ENCODE data around the gene AADACL2.
"Not testable (repeated sequence)": the region's sequence is repeated elsewhere in the genome, so short reads cannot be mapped to it uniquely, and the experiment has no call there.

AADACL2 gene, protein sequence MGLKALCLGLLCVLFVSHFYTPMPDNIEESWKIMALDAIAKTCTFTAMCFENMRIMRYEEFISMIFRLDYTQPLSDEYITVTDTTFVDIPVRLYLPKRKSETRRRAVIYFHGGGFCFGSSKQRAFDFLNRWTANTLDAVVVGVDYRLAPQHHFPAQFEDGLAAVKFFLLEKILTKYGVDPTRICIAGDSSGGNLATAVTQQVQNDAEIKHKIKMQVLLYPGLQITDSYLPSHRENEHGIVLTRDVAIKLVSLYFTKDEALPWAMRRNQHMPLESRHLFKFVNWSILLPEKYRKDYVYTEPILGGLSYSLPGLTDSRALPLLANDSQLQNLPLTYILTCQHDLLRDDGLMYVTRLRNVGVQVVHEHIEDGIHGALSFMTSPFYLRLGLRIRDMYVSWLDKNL

DNA sequence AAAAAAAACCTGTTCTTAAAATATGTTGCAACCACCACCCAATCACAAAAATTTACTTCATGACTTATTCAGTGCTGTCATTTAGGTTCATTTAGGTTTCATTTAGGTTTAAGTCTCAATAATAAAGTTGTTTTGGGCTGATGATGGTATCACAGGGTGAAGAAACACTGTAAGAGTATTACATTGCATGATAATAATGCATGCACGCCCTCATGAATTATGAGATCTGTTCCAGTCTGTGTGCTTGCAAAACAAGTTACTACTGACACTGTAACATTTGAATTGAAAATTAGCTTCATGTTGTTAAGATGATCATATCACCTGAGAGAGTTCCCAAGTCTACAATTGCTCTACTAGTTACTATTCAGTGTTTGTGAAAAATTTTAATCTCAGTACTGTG is at the start of gene AADACL2:
AADACL2 (plus strand) TSS at position 315 of the 400 bp plus-strand sequence. CDS start 109 bp downstream, outside the sequence.
- no peak for DNase-seq

DNA sequence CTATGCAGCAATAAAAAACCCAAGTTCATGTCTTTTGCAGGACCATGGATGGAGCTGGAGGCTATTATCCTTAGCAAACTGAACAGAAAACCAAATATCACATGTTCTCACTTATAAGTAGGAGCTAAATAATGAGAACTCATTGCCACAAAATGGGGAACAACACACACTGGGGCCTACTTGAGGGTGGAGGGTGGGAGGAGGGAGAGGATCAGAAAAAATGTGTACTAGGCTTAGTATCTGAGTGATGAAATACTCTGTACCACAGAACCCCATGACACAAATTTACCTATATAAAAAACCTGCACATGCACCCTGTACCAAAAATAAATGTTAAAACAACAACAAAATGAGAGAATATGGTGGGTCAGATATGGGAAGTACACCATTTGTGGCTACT is 49.6 kb upstream of the AADACL2 start:
- no peak for DNase-seq

DNA sequence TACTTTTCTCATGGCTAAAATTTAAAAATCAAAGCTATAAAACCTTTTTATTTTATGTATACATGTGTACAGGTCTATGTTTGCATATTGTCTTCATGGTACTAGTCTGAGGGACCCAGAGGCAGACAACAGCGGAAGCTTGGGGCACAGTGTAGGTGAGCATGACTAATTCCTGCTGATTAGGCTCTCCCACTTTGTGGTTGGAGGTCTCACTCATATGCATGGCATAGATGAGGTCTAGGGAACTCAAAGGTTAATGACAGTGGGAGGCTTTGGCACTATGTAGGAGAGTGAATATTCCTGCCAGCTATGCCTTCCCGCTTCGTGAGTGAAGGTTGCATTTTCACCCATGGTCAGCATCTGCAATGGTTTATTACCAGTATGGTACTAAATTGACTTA is 47.5 kb upstream of the AADACL2 start:
- DNase-seq: no peak

DNA sequence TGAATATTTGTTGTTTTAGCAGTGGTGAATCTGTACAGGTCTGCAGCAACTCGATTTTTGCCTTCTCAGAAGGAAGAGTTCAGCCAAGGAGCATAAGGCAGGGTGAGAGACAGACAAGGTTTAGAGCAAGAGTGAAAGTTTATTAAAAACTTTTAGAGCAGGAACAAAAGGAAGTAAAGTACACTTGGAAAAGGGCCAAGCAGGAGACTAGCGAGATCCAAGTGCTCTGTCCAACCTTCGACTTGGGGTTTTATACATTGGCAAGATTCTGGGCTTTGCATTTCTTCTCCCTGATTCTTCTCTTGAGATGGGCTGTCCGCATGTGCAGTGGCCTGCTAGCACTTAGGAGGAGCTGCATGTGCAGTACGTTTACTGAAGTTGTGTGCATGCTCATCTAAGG is 46.7 kb upstream of the AADACL2 start:
- no peak for DNase-seq

DNA sequence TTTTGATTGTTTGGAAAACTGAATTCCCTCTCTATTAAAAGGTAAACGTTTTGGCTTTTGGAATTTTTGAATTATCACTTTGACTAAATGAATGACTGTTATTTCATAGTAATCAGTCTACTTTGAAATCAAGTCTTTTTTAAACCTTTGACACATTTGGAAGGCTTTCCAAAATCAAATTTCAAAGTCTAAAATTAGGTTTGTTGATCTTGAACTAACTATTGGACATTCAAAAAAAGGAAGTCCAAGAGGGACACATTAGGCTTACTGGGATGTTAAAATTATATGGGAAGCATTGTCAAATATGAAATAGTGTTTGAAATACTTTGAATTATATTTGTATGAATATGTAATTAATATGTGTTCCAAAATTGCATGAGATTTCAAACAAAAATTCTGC is 45.2 kb upstream of the AADACL2 start:
- DNase-seq: no peak

DNA sequence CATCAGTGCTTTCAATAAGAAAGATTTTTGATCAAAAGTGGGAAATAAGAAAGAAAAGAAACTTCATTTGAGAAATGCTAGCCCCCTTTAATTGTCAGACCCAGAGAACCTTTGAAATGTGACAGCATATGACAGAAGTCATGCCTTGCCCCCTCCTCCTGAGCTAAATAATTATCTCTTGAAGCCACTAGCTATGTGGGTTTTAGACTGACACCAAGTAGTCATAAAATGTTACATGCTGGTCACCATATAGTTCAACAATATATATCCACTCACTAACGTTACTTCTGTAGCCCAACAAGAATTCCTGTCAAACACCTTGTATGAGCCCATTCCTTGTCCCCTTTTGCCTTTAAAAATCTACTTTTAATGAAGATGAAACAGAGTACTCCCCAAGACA is 43.1 kb upstream of the AADACL2 start:
- DNase-seq: no peak

DNA sequence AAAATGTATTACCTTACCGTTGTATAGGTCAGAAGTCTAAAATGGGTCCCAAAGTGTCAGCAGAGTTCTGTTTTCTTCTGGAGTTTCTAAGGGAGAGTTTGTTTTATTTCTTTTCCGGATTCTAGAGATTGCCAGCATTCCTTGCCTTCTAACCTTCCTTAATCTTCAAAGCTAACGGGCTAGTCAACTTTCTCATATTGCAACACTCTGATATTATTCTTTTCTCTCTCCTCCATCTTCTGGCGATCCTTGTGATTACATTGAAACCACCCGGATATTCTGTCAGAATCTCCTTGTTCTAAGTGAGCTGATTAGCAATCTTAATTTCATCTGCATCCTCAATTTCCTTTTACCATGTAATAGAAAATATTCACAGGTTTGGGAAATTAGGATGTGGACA is 36.2 kb upstream of the AADACL2 start:
- DNase-seq: no peak

DNA sequence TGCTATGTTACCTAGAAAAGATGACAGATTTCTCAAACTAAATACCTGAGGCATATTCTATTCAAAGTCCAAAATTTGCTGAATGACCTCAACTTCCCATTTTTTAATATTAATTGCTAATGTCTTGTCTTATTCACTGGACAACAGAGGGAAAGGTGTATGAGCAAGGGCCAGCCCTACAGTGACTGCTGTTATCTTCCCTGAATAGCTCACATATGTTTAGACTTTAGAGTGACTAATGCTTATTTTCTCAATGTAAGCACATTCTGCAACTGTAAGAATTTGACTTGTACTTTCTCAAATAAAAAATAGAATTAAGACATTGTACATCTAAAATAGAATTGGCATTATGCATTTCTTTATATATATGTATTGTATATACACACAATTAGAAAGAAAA is 26.5 kb upstream of the AADACL2 start:
- DNase-seq: no peak

DNA sequence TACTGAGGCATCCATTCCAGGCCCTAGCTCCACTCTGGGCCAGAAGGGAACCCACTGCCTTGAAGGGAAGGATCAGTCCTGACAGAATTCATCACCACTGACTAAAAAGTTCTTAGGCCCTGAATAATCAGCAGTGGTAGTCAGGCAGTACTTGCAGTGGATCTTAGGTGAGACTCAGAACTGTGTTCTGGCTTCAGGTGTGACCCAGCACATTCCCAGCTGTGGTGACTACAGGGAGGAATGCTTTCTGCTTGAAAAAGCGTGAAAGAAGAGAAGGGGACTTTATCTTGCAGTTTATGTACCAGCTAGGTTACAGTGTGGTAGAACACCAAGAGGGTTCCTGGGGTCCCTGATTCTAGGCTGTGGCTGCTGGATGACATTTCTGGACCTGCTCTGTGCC is 24.9 kb upstream of the AADACL2 start:
- no peak for DNase-seq

DNA sequence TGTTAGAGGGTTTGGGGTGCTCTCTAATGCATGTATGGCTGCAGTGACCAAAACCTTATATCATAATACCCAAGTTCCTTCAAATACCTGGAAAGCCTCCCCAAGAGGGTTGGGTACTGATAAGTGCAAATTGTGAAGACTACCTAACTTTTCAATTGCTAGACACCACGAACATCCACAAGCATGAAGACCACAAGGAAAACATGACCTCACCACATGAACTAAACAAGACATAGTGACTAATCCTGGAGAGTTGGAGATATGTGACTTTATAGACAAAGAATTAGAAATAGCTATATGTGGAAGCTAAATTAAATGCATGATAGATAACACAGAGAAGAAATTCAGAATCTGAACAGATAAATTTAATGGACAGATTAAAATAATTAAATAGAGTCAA is 23.9 kb upstream of the AADACL2 start:
- peak; percentile 56 for DNase-seq

DNA sequence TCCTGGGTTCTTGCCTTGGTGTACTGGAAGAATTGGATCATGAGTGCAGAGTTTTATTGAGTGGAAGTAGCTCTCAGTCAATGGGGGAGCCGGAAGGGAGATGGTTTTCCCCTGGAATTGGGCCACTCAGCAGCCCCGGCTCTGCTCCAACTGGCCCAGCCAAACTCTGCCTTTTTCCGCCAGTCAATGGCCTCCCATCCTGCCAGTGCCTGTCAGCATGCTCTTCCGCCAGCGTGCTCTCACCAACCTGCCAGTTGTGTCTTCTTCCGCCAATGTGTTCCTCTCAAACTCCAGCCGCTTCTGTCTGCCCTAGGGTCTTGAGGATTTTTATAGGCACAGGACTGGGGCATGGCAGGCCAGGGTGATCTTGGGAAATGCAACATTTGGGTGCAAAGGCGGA is 12.4 kb upstream of the AADACL2 start:
- DNase-seq: no peak

DNA sequence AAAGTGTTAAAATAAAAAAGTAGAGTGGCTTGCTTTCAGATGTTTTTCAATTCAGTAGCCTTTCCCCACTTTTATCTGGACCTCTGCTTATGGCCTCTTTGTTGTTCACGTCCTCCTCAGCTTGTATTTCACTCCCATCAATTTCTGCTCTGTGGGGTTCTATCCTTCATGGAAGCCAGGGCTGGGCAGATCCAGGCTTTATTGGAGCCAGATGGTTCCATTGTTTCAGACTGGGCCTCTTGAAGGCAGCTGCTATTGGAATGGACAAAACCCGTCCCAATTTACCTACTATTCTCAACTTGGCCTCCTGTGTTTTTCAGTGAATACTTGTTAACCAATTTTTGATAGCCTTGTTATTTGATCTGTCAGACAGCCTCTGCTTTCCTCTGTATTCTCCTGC is 10.9 kb upstream of the AADACL2 start:
- DNase-seq: no peak

DNA sequence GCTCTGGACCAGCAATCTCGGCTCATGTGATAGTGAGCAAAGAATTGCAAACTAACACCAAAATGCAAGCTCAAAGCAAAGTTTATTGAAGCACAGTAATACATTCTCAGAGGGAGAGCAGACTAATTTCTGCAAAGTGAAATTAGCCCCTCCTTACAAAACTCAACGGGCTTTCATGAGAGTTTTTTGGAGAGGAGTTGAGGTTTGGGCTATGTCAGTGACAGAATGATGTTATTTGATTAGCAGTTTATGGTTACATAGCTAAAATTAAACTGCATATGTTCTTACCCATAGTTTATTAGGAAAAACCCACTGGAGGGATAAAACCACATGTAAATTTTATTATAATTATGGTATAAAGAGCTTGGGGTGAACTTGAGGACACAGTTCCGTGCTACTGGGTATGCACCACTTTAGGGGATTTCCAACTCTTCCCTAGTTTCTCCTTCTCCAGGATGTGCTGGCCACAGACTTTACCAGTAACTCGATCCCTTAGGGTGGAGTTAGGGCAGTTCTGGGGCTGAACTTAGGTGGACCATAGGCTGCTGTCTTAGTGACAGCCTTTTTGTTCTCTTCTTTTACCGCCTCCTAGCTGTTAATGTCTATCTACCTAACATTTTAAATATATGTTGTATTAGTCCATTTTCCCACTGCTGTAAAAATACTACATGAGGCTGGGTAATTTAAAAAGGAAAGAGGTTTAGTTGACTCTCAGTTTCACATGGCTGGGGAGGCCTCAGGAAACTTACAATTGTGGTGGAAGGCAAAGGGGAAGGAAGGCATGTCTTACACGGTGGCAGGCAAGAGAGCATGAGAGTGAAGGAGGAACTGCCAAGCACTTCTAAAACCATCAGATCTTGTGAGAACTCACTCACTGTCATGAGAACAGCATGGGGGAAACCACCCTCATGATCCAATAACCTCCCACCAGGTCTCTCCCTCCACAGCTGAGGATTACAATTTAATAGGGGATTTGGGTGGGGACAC is 8.9 kb upstream of the AADACL2 start:
- peak; percentile 46 for DNase-seq

DNA sequence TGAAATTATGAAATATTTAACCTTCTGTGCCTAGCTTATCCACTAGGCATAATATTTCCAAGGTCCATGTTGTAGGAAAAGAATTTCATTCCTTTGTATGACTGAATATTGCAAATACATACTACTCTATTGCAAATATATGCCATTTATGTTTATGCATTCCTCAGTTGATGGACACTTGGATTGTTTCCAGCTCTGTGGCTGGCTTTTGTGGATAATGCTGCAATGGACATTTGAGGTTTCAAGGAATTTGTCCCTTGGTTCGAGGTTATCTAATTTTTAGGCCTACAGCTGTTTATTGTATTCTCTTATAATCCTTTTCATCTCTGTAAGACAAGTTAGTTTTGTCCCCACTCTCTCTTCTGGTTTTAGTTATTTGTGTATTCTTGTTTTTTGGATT is 7.7 kb upstream of the AADACL2 start:
- peak; percentile 24 for DNase-seq

DNA sequence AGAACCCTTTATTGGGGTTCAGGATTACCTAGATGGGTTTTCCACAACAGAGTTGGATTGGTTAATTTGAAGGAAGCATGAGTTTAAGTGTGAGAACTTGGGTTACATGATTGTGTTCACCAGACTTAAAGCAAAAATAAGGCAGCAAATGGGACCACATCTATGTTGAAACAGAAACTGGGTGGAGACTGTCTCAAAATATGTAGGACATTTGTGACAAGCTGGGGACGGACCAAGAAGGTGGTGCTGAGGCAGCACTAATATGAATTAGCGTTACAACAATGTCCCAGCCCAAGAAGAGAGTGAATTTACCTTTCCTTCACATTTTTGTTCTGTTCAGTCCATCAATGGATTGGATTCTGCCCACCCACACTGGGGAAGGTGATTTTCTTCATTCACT is 866 bp upstream of the AADACL2 start:
- DNase-seq: no peak

DNA sequence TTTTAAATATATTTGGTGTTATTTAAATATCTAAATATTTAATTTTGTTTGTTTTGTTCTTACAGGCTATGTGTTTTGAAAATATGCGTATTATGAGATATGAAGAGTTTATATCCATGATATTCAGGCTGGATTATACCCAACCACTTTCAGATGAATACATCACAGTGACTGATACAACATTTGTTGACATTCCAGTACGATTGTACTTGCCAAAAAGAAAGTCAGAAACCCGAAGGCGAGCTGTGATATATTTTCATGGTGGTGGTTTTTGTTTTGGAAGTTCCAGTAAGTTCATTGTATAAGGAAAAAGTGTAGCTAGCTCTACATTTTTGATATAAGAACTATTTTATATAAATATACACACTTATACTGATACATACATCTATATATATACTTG is 6.9 kb downstream of the AADACL2 start:
- no peak for DNase-seq

DNA sequence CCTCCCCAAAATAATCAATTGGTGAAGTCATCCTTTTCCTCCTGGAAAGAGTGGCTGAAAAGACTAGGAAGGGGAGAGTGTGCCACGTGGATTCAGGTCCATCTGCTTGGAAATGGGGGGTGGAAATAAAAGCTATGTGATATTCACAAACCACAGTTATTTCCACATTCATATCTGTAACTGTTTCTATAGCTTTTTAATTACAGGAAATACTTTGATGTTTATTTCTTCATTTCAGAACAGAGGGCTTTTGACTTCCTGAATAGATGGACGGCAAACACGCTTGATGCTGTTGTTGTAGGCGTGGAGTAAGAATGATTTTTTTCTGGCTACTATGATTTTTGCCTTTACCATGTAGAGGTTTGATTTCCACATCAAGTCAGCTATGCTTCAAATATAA is 10.1 kb downstream of the AADACL2 start:
- peak; percentile 44 for DNase-seq

DNA sequence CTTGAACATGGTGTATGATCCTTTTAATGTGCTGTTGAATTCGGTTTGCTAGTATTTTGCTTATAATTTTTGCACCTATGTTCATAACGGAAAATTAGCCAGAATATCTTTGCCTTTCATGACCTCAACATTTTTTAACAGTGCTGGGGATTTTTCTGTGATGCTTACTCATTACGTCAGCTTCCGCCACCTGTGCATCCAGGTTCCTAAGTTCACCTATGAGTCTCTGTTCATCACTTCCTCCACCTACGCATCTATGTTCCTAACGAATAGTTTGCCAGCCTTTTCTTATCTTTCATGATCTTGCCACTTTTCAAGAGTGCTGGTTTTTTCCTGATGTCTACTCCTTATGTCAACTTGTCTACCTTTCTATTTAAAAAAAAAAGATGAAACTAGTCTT is 16.5 kb downstream of the AADACL2 start:
- DNase-seq: no peak

DNA sequence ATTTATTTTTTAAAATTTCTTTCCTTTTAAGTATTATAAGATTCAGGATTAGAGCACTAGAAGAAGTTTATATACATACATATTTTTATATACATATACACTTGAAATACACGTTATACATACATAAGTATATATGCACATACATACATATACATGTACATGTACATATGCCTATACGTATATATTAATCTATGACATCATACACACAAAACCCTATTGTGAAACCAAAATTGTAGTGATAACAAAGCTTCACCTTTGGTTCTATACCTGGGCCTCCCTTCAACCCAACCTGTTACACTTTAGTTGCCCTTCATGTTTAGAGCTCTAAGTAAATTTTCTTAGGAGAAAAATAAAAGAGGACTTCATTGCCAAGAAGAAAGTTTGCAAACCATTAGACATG is 17.0 kb downstream of the AADACL2 start:
- no peak for DNase-seq

DNA sequence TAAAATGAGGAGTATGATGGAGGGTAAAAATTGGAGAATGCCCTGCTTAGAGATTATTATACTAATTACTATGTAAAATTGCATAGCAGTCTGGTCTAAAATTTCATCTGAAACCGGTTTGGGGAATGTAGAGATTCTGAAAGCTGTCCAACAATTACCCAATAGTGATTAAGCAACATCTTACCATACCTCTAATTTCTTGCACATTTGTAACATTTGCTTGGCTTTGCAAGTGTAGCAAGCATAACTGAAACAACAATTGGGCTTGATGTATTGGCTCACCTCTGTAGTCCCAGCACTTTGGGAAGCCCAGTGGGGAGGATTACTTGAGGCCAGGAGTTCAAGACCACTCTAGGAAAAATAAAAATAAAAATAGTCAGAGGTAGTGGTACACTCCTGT is 17.4 kb downstream of the AADACL2 start:
- DNase-seq: peak; percentile 81

DNA sequence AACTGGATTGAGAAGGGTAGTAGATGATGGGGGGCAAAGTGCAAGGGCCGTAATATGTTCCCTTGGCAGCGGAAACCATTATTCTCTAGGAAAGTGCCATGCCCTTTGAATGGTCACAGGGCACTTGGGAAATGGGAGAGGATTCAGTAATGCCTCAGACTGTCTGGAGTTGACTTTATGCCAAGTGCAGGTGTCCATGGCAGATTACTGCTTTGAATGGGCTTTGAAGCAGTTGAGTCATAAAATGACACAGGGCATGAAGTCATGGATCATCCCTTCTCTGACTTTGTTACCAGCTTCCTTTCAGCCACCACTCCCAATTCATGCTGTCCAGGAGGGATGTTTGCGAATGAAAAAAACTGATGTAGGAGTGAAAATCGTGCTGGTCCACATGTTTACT is 20.1 kb downstream of the AADACL2 start:
- no peak for DNase-seq

DNA sequence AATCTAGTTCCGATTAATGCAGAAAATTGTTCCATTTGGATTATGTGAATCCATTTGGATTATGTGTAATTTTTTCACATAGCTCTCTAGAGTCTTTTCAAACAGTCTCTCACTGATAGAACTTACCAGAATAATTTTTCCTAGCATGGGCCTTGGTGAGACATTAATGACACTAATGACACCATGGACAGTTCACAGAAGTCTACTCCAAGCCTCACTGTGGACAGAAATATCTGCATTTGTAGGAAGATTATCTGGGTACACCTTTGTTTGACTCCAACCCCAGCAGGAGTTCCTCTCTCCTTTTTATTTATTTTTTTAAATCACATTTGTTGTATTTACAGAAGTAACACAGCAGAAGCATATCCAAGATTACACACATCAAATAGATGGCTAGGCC is 27.9 kb downstream of the AADACL2 start:
- no peak for DNase-seq

DNA sequence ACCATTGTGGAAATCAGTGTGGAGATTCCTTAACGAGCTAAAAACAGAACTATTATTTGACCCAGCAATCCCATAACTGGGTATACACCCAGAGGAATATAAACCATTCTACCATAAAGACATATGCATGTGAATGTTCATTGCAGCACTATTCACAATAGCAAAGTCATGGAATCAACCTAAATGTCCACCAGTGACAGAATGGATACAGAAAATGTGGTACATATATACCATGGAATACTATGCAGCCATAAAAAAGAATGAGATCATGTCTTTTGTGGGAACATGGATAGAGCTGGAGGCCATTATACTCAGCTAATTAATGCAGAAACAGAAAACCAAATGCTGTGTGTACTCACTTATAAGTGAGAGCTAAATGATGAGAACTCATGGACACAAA is 31.0 kb downstream of the AADACL2 start:
- not testable (repeated sequence) for DNase-seq

DNA sequence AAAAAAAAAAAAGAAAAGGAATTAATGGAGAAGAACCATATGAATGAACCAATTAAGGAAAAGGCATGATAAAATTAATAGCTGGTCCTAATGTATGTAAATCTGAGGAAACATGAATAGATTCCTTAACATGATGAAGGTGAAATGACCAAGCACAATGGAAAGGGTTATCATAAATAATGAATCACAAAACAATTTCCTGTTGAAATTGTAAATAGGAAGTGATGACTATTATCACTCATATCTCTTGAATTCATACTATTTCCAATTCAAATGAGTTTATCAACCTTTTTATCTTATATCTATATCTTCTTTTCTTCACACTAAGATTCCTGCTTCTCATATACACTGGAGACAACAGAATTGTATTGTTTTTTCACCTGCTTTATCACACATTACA is 32.0 kb downstream of the AADACL2 start:
- no peak for DNase-seq
